ENCODE measurements around the gene NRL.

Gene NRL

DNA sequence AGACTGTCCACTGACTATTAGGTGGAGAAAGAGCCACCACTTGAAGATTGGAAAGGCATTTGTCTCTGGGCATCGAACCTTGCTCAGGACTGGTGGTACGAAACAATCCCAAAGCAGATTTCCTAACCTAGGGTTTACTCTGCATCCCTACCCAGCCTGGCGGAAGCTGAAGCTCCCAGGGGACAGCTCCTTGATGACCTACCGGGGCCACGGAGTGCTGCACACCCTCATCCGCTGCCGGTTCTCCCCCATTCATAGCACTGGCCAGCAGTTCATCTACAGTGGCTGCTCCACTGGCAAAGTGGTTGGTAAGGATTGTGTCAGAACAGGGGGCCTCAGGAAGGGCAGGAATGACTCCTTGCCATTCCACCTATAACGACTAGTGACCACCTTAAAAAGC, 6.5 kb upstream of the NRL start:
- H3K36me3 ChIP-seq (ENCODE audit: insufficient read depth), result no peaks in the 10 kb centered on the region
- no peaks in the 10 kb centered on the region for H4K20me1 ChIP-seq (ENCODE audit: insufficient read depth)
- H3K27me3 ChIP-seq (ENCODE audit: insufficient read depth, low read depth), result no peaks in the 10 kb centered on the region
- no peak overlapping the region for H3K9ac ChIP-seq
- H3K4me3 ChIP-seq (IDR thresholded peaks at IDR 0.05; ENCODE audit: insufficient read depth, low read depth, low read length), result no peak overlapping the region
- no peak overlapping the region for H2AFZ ChIP-seq (ENCODE audit: low read depth)
- no peak overlapping the region for H3K4me2 ChIP-seq
- no peaks in the 10 kb centered on the region for H3K79me2 ChIP-seq (ENCODE audit: insufficient read depth, low read depth)
- TF ChIP-seq CTCF (conservative IDR thresholded peaks at IDR 0.05; ENCODE audit: low read depth, low read length), result no peak
- no peak overlapping the region for H3K27ac ChIP-seq
- H3K4me1 ChIP-seq (ENCODE audit: low read depth, poor library complexity, severe bottlenecking), result peaks cover under 1% of the 10 kb centered on the region

- Histone ChIP-seq H2AFZ (ENCODE audit: low read depth) (no peak overlapping the region), H3K27ac (no peak overlapping the region), H3K79me2 (ENCODE audit: insufficient read depth, low read depth) (no peaks in the 10 kb centered on the region), H3K27me3 (ENCODE audit: insufficient read depth, low read depth) (no peaks in the 10 kb centered on the region), H3K4me3 (IDR thresholded peaks at IDR 0.05; ENCODE audit: insufficient read depth, low read depth, low read length) (no peak overlapping the region), H3K9ac (no peak overlapping the region), H3K4me2 (no peak overlapping the region), H3K36me3 (ENCODE audit: insufficient read depth) (no peaks in the 10 kb centered on the region), H3K4me1 (ENCODE audit: low read depth, poor library complexity, severe bottlenecking) (peaks cover 7% of the 10 kb centered on the region), H4K20me1 (ENCODE audit: insufficient read depth) (no peaks in the 10 kb centered on the region)
- TF ChIP-seq CTCF (conservative IDR thresholded peaks at IDR 0.05; ENCODE audit: low read depth, low read length), result no peak
These were observed 4.9 kb upstream of the NRL start for GRCh38 chr14:24119691-24120090.

DNA sequence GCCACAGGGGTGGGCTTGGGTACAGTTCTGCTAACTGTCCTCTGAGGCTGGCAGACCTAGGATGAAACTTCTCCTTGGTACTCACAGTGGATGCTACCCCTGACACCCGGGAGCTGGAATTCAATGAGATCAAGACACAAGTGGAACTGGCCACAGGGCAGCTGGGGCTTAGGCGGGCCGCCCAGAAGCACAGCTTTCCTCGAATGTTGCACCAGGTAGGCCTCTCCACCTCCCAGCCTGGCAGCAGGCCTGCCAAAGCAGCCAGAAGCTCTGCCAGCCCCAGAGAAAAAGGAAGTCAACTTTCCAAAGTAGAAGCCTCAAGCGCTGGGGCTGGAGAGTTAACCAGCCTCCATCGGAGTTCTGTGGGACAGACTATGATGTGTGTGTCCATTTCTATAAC, 2.4 kb upstream of the NRL start:
- H3K27me3 ChIP-seq (ENCODE audit: insufficient read depth, low read depth), result no peaks in the 10 kb centered on the region
- H3K79me2 ChIP-seq (ENCODE audit: insufficient read depth, low read depth), result no peaks in the 10 kb centered on the region
- H3K36me3 ChIP-seq (ENCODE audit: insufficient read depth), result no peaks in the 10 kb centered on the region
- H3K4me2 ChIP-seq, result no peak overlapping the region
- no peak overlapping the region for H2AFZ ChIP-seq (ENCODE audit: low read depth)
- H3K4me1 ChIP-seq (ENCODE audit: low read depth, poor library complexity, severe bottlenecking), result peaks cover 7% of the 10 kb centered on the region
- no peak overlapping the region for H3K4me3 ChIP-seq (IDR thresholded peaks at IDR 0.05; ENCODE audit: insufficient read depth, low read depth, low read length)
- TF ChIP-seq CTCF (conservative IDR thresholded peaks at IDR 0.05; ENCODE audit: low read depth, low read length), result no peak
- no peak overlapping the region for H3K27ac ChIP-seq
- no peak overlapping the region for H3K9ac ChIP-seq
- H4K20me1 ChIP-seq (ENCODE audit: insufficient read depth), result no peaks in the 10 kb centered on the region

- no peak overlapping the region for H3K4me3 ChIP-seq (IDR thresholded peaks at IDR 0.05; ENCODE audit: insufficient read depth, low read depth, low read length)
- H3K4me2 ChIP-seq, result peak overlapping the region; percentile 78
- H4K20me1 ChIP-seq (ENCODE audit: insufficient read depth), result no peaks in the 10 kb centered on the region
- H3K27me3 ChIP-seq (ENCODE audit: insufficient read depth, low read depth), result no peaks in the 10 kb centered on the region
- H3K36me3 ChIP-seq (ENCODE audit: insufficient read depth), result no peaks in the 10 kb centered on the region
- no peak overlapping the region for H3K27ac ChIP-seq
- H2AFZ ChIP-seq (ENCODE audit: low read depth), result no peak overlapping the region
- TF ChIP-seq CTCF (conservative IDR thresholded peaks at IDR 0.05; ENCODE audit: low read depth, low read length), result no peak
- no peak overlapping the region for H3K9ac ChIP-seq
- H3K4me1 ChIP-seq (ENCODE audit: low read depth, poor library complexity, severe bottlenecking), result peaks cover 7% of the 10 kb centered on the region
- H3K79me2 ChIP-seq (ENCODE audit: insufficient read depth, low read depth), result no peaks in the 10 kb centered on the region
These were observed 1.5 kb upstream of the NRL start for GRCh38 chr14:24116128-24116814.

All from KMS-11 (cell line).